NCI-H2107 treated with DMSO at 0.1 percent for 48 hours (cell line): Measurements from ENCODE around the gene NBEAL2.
"Not testable (repeated sequence)": the region's sequence is repeated elsewhere in the genome, so short reads cannot be mapped to it uniquely, and the experiment has no call there.

Source experiments
- DNase-seq: peaks from one replicate; lab custom pipeline; 2025; ENCODE audit not compliant: unreplicated experiment; lab: John Stamatoyannopoulos, UW

The NBEAL2 gene

DNA sequence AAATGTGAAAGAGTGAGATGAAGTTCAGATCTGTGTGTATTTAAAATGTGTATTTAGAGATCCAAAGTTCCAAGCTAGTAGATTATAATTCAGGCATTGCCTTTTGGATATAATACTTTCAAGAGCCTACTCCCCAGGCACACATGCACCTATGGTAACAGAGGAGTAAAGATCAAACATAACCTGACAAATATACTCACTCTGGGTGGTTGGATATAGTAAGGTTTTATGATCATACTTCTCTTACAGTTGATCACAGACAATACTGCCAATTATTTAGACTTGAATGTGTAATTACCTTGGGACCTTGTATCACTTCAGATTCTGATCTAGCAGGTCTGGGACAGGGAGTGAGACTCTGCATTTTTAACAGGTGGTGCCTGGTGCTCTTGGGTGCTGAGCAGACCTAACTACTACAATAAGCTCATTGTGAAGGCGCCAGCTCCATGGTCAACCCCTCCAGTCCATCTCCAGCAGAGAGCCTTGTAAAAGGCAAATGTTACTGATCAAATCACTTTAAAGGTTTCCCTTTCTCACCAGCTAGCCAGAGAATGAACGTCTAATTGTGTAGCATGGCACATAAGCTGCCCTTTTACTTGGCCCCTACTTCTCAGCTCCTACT is 55.5 kb downstream of the NBEAL2 start:
- no peak for DNase-seq

DNA sequence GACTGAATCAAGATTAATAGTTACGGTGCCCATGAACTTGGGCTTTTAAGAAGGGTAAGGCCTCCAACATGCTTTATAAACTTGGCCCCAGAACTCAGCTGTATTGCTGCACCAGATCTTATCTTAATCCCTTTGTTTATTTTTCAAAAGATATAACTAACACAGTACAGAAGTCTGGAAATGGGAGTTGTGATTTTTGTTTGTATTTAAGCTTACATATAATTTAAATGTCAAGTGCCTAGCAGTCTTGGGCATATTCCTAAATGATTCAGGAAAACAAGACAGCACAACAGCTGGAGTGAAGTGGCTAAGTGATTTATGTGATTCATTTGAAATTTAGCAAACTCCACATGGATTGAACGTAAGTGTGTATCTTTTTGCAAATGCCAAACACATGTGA is 56.2 kb downstream of the NBEAL2 start:
- no peak for DNase-seq

DNA sequence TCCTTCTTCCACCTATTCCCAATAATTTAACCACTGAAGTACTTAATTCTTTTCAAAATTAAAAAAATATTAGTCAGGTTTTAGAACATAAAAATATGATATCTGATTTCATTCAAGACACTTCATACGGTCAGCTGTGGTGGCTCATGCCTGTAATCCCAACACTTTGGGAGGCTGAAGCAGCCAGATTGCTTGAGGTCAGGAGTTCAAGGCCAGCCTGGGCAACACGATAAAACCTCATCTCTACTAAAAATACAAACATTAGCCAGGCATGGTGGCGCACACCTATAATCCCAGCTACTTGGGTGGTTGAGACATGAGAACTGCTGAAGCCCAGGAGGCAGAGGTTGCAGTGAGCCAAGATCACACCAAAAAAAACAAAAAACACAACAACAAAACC is 56.7 kb downstream of the NBEAL2 start:
- DNase-seq = no peak

DNA sequence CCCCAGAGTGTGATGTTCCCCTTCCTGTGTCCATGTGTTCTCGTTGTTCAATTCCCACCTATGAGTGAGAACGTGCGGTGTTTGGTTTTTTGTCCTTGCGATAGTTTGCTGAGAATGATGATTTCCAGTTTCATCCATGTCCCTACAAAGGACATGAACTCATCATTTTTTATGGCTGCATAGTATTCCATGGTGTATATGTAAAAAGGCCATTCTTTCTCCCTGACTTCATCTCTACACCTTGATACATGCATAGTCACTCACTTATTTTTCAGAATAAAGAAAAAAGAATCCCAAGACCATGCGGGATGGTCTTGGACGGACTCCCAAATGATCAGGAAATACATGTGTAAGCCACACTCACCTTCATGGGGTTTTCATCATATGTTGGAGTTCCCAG is 57.8 kb downstream of the NBEAL2 start:
- DNase-seq = not testable (repeated sequence)

DNA sequence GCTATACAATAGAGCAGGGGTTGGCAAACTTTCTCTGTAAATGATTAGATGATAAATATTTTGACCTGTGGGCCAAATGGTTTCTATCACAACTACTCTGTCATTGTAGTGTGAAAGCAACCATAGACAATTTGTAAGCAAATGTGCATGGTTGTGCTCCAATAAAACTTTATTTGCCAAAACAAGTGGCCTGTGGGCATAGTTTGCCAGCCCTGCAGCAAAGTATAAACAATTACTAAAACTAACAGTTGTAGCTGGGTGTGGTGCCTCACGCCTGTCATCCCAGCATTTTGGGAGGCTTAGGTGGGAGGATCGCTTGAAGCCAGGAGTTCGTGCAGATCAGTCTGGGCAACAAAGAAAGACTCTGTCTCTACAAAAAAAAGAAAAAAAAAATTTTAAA is 61.6 kb downstream of the NBEAL2 start:
- DNase-seq = no peak

DNA sequence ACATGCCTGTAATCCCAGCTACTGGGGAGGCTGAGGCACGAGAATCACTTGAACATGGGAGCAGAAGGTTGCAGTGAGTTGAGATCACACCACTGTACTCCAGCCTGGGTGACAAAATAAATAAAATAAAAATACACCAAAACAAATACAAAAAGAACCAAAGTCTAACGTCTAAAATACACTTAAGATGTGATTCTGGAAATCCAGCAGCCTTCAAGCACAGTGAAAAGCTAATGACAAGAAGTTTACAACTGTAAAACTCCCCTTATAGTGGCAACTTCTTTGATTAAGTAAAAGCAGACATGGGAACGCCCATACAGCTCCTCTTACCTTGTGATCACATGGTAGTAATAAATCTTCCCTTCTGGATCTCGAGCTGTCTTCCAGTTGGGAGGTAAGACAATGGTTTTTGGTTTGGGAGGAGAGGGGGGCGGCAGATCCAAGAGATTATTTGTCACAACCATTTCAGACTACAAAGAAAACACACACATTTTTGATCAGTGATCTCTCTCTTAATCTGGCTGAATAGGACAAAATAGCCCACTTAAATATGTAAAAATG is 62.8 kb downstream of the NBEAL2 start:
- no peak for DNase-seq

DNA sequence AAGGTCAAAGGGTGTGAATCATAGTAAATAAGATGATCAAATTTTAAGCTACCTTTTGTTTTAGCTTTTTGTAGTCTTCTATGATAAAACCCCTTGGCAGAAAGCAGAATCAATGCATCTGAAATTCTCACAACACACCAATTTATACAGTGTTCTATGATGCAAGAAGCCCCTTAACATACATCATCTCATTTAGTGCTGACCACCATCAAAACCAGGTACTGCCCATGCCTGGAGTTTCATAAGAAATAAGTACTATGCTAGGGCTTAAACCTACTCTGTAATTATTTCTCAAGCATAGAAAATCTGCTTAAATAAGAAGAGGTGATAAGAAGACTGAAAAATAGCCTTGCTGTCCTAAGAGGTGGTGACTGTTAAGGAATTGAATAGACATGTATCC is 67.6 kb downstream of the NBEAL2 start:
- DNase-seq = no peak

DNA sequence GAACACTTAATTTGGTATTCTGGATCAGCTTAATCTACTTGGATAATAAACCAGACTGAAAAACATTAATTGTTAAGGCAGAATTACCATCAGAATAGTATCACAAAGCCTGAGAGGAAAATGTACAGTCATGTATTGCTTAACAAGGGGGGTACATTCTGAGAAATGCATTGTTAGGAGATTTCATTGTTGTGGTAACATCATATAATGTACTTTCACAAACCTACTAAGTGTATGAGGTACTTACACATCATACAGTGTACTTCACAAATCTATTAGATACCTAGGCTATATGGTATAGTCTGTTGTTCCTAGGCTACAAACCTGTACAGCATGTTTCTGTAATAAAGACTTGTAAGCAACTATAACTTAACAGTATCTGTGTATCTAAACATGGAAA is 68.2 kb downstream of the NBEAL2 start:
- DNase-seq = no peak

DNA sequence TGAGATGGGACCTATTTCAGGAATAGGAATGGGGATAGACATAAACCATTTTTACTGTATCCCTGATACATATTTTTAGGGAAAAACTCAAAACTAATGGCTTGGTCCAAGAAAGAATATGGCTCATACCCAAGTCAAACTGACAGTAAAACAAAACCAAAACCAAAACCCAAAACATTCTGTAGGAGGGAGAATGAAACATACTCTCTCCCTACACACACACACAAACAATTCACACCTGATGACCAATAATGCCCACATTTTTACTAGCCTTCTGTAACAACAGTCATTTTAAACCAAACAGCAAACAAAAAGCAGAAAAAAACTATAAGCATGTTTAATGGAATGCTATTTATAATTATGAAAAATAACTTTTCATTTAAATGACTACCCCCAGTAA is 74.9 kb downstream of the NBEAL2 start:
- DNase-seq = no peak

DNA sequence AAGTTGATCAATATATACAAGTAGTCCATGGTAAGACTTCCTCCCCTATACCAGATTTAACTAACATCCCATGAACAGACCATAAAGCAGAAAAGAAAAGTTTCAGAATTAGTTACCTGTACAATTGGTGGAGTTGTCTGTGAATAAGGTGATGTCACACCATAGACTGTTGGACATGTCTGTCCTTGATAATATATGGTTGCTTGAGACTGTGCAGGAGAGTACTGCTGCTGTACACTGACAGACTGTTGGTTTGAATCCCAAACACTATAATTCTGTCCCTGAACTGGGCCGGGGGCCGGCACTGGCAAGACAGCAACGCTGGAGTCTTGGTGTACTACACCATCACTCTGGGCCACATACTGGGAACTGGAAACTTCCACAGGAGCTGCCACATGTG is 77.2 kb downstream of the NBEAL2 start:
- DNase-seq = no peak

DNA sequence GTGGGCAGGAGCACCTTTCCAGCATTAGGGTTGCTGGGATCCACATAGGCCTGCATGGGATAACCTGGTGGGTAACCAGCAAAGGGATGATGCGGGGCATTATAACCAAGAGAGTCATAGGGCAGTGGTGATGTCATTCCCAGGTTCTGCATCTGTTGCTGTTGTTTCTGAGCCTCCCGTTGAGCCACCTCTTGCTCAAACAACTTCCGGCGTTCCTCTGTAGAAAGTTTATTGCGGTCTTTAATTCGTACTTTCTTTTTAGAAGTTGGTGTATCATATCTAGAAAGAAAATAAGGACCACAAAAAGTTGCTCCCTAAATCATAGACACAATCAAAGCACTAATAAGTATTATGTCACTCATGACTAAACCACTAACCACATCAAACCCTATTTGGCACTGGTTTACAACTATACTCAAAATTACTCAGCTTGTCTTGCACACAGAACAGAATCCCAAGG is 77.8 kb downstream of the NBEAL2 start:
- DNase-seq = no peak
